Mesenteric fat pad (tissue), 1 donor: ENCODE measurements around the gene PDIA6. TPM values are rescaled to one million over a fixed set of nuclear protein-coding genes. Genes with fewer than 3 reads are reported as not detected.

Experiments
- total RNA-seq: library from RNA; stranded (reverse); fragmentation: NEBNext Ultra II Directional; extraction: Animal tissue kit (Norgen Biotek cat#: 25700); gene quantifications from one replicate; pipeline ENCODE4 v1.2.1, GENCODE V29; 2021
- donor health status: DM: yes; HTN: yes; CAD: no.

The PDIA6 gene
- total RNA-seq, 1 donor from 2014 or later, result 157 TPM

Other genes starting within 250 kb of the PDIA6 start
- 28.6 TPM for gene NOL10, start 122.8 kb downstream of the PDIA6 start, total RNA-seq
- 1.4 TPM for gene ATP6V1C2, start 91.2 kb downstream of the PDIA6 start, total RNA-seq
- gene KCNF1, start 99.1 kb upstream of the PDIA6 start, total RNA-seq, result 0.13 TPM